ENCODE data around the gene CAMK2N2.
"Not testable (repeated sequence)": the region's sequence is repeated elsewhere in the genome, so short reads cannot be mapped to it uniquely, and the experiment has no call there.

The CAMK2N2 gene

GRCh38 chr3:184272269-184272668 lies 10.9 kb upstream of the CAMK2N2 start:
- no peak for DNase-seq

GRCh38 chr3:184267249-184267648 lies 5.9 kb upstream of the CAMK2N2 start:
- DNase-seq = not testable (repeated sequence)

- no peak for DNase-seq
Observed at GRCh38 chr3:184262764-184263179, 1.4 kb upstream of the CAMK2N2 start.

- DNase-seq = peak in 2 of 5 experiments; percentile 29 to 52
Observed at GRCh38 chr3:184261854-184262763, 756 bp upstream of the CAMK2N2 start.

GRCh38 chr3:184260724-184261269 lies 556 bp downstream of the CAMK2N2 start:
- DNase-seq = no peak

GRCh38 chr3:184259878-184260723 lies 1.3 kb downstream of the CAMK2N2 start:
- peak in 3 of 5 experiments; percentile 17 to 50 (median 27) for DNase-seq

GRCh38 chr3:184259396-184259877 lies 1.9 kb downstream of the CAMK2N2 start:
- no peak for DNase-seq

- no peak for DNase-seq
Observed at GRCh38 chr3:184258926-184259325, 2.4 kb downstream of the CAMK2N2 start.

GRCh38 chr3:184257083-184257915 lies 4.1 kb downstream of the CAMK2N2 start:
- no peak for DNase-seq

- DNase-seq = no peak
Observed at GRCh38 chr3:184255291-184256039, 5.9 kb downstream of the CAMK2N2 start.

GRCh38 chr3:184250167-184250828 lies 11.1 kb downstream of the CAMK2N2 start:
- DNase-seq = peak; percentile 62 to 88 (median 79)

GRCh38 chr3:184249412-184250166 lies 11.8 kb downstream of the CAMK2N2 start, which contains the start of gene EEF1AKMT4:
Gene EEF1AKMT4 (plus strand): TSS chr3:184249672. CDS start chr3:184249695, 23 bp downstream.
- DNase-seq = peak; percentile 91 to 98 (median 95)

GRCh38 chr3:184248454-184249411 lies 12.6 kb downstream of the CAMK2N2 start, which contains the start of gene ALG3:
Gene ALG3 (minus strand): TSS chr3:184248962. CDS start chr3:184248940, 22 bp downstream.
- peak; percentile 68 to 91 (median 81) for DNase-seq

- no peak for DNase-seq
Observed at GRCh38 chr3:184242297-184242685, 19.1 kb downstream of the CAMK2N2 start.

GRCh38 chr3:184241447-184242296 lies 19.7 kb downstream of the CAMK2N2 start:
- DNase-seq = no peak

- no peak for DNase-seq
Observed at GRCh38 chr3:184241141-184241446, 20.3 kb downstream of the CAMK2N2 start.

- no peak for DNase-seq
Observed at GRCh38 chr3:184240384-184241140, 20.8 kb downstream of the CAMK2N2 start.
